Myocyte (in vitro differentiated cells): ENCODE measurements around the gene KRTAP3-1. TPM values are rescaled to one million over a fixed set of nuclear protein-coding genes. Genes with fewer than 3 reads are reported as not detected.

Source experiments
- DNase-seq: peaks from one replicate; pipeline ENCODE4 v3.0.0-alpha.2; 2012; ENCODE audit warnings: low read depth
- total RNA-seq: library from RNA; depleted of rRNA; stranded (reverse); fragments of >200 nt; gene quantifications from 2 replicates; pipeline ENCODE4 v1.2.3, GENCODE V29; 2014

KRTAP3-1 gene
- total RNA-seq, 1 donor from 2014 or later = not detected

DNA sequence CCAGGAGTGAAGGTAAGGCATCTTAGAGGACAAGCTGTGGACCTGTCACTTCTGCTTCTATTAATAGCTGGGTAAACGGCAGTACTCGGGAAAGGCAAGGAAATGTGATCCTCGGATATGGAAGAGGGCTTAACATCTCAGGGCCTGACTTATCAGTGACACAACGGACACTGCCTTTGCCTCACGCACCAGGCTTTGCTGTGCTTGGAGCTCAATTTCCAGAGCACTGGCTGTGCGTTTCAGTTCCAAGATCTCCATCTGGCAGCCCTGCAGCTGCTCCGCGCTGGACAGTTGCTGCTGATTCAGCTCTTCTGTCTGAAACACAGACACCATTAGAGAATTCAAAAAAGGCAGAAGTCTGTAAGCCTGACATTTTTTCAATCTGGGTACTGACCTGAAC is 28.3 kb downstream of the KRTAP3-1 start:
- peak; percentile 80 for DNase-seq

DNA sequence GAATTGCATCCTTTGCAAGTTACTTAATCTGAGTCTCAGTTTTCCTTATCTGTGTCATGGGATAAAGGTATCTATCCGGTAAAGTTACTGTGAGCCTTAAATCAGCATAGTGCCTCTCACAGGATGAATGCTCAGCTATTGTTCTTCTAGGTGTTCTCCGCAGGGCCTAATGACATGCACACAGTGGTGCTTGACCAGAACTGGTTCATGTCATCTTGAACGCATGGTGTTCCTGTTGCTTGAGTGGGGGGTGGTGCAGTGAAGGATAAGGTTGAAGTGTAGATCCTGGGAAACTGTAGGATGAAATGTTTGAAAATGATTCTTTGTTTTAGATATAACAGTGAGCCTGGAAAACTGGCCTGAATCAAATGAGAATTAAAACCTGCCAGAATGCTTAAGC is 28.8 kb downstream of the KRTAP3-1 start:
- DNase-seq = no peak

DNA sequence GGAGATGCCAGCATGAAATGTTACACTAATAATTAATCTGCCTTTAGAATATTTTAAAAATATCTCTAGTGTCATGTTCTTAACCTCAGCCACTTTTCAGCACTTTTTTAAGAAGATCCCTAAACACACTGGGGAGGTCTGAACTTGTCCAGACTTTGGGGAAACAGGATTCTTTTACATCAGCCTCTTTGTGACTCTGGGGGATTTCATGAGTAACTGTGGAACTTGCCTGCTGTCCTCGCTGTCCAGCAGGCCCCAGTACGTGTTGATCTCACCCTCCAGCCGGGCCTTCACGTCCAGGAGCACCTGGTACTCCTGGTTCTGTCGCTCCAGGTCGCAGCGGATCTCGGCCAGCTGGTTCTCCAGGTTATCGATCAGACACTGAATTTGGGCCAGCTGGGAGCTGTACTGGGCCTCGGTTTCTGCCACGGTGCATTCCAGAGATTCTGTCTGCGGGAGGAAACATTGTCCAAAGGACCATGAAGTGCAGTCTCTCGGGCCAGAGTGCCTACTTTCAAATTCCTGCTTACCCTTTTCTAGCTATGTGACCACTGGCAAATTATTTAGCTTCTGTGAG is 30.3 kb downstream of the KRTAP3-1 start:
- peak; percentile 22 for DNase-seq

DNA sequence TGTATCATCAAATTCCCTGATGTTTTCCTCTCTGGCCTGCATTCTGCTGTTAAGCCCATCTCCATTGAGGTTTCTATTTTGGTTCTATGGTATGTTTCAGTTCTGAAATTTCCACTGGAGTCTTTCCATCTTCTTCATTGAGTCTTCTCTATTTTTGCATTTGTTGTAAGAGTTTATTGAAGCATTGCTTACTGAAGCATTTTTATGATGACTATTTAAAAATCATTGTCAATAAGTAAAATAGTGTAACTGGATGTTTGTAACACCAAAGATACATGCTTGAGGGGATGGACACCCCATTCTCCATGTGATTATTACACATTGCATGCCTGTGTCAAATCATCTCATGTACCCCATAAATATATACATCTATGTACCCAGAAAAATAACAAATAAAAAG is 33.4 kb downstream of the KRTAP3-1 start:
- DNase-seq = no peak

DNA sequence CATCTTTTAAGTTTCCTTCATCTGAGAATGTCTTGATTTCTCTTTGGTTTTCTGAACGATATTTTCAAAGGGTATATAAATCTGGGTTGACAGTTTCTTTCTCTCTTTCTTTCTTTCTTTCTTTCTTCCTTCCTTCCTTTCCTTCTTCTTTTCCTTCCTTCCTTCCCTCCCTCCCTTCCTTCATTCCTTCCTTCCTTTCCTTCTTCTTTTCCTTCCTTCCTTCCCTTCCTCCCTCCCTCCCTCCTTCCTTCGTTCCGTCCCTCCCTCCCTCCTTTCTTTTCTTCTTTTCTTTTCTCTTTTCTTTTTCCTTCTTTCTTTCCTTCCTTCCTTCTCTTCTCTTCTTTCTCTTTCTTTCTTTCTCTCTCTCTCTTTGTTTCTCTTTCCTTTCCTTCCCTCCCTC is 34.6 kb downstream of the KRTAP3-1 start:
- no peak for DNase-seq

DNA sequence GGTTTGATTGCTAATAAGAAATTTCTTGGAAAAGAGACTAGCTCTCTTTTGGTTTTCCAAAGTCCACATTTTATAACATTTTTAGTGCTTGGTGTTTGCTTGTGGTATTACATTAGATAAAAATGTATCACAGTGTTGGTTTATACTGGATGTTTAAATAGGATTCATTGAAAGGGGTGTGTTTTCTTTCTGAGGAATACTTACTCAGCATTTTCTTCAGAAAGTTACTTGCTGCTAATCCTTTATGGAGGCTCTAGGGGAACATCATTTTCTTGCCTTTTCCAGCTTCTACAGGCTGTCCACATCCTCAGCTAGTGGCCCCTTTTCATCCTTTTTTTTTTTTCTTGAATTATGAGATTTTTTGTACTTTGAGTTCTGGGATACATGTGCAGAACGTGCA is 41.3 kb downstream of the KRTAP3-1 start:
- no peak for DNase-seq

DNA sequence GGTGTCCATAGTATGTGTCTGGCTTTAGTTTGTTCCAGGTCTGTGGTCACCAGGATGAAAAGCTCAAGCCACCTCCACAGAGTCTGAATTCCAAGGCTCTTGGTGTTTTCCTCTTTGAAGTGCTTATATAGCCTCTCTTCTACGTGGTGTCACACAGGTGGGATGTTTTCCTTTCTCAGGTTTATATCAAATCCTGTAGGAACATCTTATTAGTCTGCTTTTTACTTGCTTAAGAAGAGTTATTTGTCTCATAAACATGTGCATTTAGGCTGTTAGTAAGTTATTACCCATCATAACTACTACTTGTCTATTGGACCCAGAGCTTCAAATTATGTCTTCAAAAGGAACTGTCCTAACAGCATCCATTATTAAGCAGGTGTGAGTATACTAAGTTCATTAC is 42.1 kb downstream of the KRTAP3-1 start, which contains the start of gene KRT39:
Gene KRT39, minus strand, starts transcription at position 101 of the 400 bp plus-strand sequence. Its CDS starts 92 bp downstream, at position 9.
- no peak for DNase-seq

DNA sequence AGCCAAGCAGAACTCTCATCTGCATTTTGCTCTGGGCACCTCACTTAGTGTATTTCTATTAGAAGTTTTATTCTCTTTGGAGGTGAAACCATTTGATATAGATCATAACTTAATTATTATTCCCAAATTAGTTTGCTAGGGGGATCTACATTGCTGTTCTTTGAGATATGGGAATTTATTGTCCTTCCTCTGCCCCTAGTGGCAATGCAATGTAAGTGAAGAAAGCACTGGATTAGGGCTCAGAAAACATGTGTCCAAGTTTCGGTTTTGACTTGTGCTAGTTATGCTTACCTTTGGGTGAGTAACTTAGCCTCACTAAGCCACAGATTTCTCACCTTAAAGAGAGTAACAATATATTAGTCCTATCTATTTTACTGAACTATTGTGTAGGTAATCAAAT is 45.1 kb downstream of the KRTAP3-1 start:
- DNase-seq = no peak

DNA sequence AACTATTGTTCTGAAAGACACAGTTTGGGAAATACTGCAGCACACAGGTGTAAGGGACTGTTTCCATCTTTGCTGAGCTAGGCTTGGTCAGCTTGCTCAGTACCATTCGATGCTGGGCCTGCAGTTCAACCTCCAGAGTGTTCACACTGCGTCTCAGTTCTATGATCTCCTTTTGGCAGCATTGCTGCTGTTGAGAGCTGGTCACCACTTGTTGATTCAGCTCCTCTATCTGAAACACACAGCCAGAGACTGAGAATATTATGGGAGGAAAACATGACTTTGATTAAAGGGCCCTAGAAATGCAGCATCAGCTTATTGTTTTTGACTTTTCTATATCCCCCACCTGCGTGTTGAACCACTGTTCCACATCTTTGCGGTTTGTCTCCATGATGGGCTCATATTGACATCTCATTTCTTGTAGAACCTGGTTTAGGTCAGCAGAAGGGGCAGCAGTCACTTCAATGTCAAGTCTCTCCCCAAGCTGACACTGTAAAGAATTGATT is 46.8 kb downstream of the KRTAP3-1 start:
- DNase-seq = no peak

DNA sequence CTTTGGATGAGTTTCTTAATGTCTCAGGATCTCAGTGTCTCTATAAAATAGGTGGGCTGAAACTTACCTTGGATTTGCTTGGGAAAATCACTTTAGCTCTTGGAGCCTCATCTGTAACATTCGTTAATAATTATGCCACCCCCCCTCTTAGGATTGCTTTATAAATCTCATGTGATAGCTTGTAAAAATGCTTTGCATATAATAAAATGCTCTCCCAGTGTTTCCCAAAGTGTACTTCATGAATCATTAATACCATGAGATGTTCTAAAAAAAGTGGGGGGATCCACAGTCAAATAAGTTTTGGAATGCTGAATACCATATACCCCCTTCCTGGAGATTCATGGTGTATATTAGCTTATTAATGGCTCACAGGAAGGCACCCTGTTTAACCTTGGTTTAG is 47.3 kb downstream of the KRTAP3-1 start:
- DNase-seq = no peak

DNA sequence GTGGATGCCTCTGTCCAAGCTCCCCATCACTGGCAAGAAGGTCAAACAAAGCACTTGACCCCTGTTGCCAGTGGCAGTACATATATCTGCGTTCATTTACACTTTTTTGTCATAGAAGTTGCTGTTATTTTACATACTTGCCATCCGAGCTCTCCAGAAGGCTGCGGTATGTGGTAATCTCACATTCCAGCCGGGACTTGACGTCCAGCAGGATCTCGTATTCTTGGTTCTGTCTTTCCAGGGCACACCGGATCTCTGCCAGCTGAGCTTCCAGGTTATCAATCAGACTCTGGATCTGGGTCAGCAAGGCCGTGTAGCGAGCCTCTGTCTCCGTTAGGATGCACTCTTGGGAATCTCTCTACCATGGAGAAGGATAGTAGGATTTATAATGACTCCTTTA is 48.8 kb downstream of the KRTAP3-1 start:
- no peak for DNase-seq

Other genes starting within 250 kb of the KRTAP3-1 start
- not detected in 2 replicates for gene KRT26, start 236.9 kb downstream of the KRTAP3-1 start, total RNA-seq
- gene KRT27, start 226.6 kb downstream of the KRTAP3-1 start, total RNA-seq = not detected in 2 replicates
- not detected in 2 replicates for gene KRT28, start 209.2 kb downstream of the KRTAP3-1 start, total RNA-seq
- 29.6 and 36.3 TPM in 2 replicates for gene KRT10, start 186.5 kb downstream of the KRTAP3-1 start, total RNA-seq
- not detected in 2 replicates for gene KRT12, start 141.9 kb downstream of the KRTAP3-1 start, total RNA-seq
- not detected in 2 replicates for gene KRT20, start 123.9 kb downstream of the KRTAP3-1 start, total RNA-seq
- gene KRT23, start 71.5 kb downstream of the KRTAP3-1 start, total RNA-seq = not detected in 2 replicates
- not detected in 2 replicates for gene KRT39, start 42.2 kb downstream of the KRTAP3-1 start, total RNA-seq
- gene KRT40, start 24.8 kb downstream of the KRTAP3-1 start, total RNA-seq = not detected in 2 replicates
- not detected in 2 replicates for gene KRTAP3-3, start 15.0 kb downstream of the KRTAP3-1 start, total RNA-seq
- gene KRTAP3-2, start 9.2 kb downstream of the KRTAP3-1 start, total RNA-seq = not detected in 2 replicates
- gene KRTAP1-5, start 18.1 kb upstream of the KRTAP3-1 start, total RNA-seq = 0.19 and 0.57 TPM in 2 replicates
- gene KRTAP1-4, start 21.1 kb upstream of the KRTAP3-1 start, total RNA-seq = not detected in 2 replicates
- not detected in 2 replicates for gene KRTAP1-3, start 25.7 kb upstream of the KRTAP3-1 start, total RNA-seq
- 0.21 TPM in 1 of 2 replicates, not detected in the other for gene KRTAP1-1, start 32.3 kb upstream of the KRTAP3-1 start, total RNA-seq
- not detected in 2 replicates for gene KRTAP2-1, start 38.2 kb upstream of the KRTAP3-1 start, total RNA-seq
- not detected in 2 replicates for gene KRTAP2-2, start 46.1 kb upstream of the KRTAP3-1 start, total RNA-seq
- gene KRTAP2-3, start 51.0 kb upstream of the KRTAP3-1 start, total RNA-seq = 0.19 TPM in 1 of 2 replicates, not detected in the other
- gene KRTAP2-4, start 56.8 kb upstream of the KRTAP3-1 start, total RNA-seq = not detected in 2 replicates
- not detected in 2 replicates for gene KRTAP4-7, start 75.0 kb upstream of the KRTAP3-1 start, total RNA-seq
- not detected in 2 replicates for gene KRTAP4-8, start 89.0 kb upstream of the KRTAP3-1 start, total RNA-seq
- gene KRTAP4-16, start 93.1 kb upstream of the KRTAP3-1 start, total RNA-seq = not detected in 2 replicates
- not detected in 2 replicates for gene KRTAP4-9, start 96.3 kb upstream of the KRTAP3-1 start, total RNA-seq
- not detected in 2 replicates for gene KRTAP4-11, start 109.2 kb upstream of the KRTAP3-1 start, total RNA-seq
- not detected in 2 replicates for gene KRTAP4-12, start 115.1 kb upstream of the KRTAP3-1 start, total RNA-seq
- not detected in 2 replicates for gene KRTAP4-6, start 131.4 kb upstream of the KRTAP3-1 start, total RNA-seq
- gene KRTAP4-5, start 140.7 kb upstream of the KRTAP3-1 start, total RNA-seq = not detected in 2 replicates
- not detected in 2 replicates for gene KRTAP4-4, start 151.6 kb upstream of the KRTAP3-1 start, total RNA-seq
- gene KRTAP4-3, start 159.1 kb upstream of the KRTAP3-1 start, total RNA-seq = not detected in 2 replicates
- not detected in 2 replicates for gene KRTAP4-2, start 169.1 kb upstream of the KRTAP3-1 start, total RNA-seq
- gene KRTAP4-1, start 175.8 kb upstream of the KRTAP3-1 start, total RNA-seq = not detected in 2 replicates
- gene KRTAP9-1, start 180.8 kb upstream of the KRTAP3-1 start, total RNA-seq = not detected in 2 replicates
- not detected in 2 replicates for gene KRTAP9-2, start 217.5 kb upstream of the KRTAP3-1 start, total RNA-seq
- not detected in 2 replicates for gene KRTAP9-3, start 223.3 kb upstream of the KRTAP3-1 start, total RNA-seq
- not detected in 2 replicates for gene KRTAP9-8, start 228.9 kb upstream of the KRTAP3-1 start, total RNA-seq
- not detected in 2 replicates for gene KRTAP9-4, start 240.6 kb upstream of the KRTAP3-1 start, total RNA-seq
- not detected in 2 replicates for gene KRTAP9-9, start 246.3 kb upstream of the KRTAP3-1 start, total RNA-seq